GM10248 (cell line): ENCODE measurements around the gene SORCS3.

Source experiments
- CTCF ChIA-PET: fragments of 300-600 bp; sonication (Branson Sonifier 250); formaldehyde crosslinking; extraction: SDS; loops from one replicate; lab custom pipeline; 2021; ENCODE audit warnings: antibody characterized with exemption; lab: Yijun Ruan, JAX
- POLR2A ChIA-PET: fragments of 350-650 bp; sonication (Branson Sonifier 250); formaldehyde crosslinking; extraction: SDS; loops from one replicate; lab custom pipeline; 2020; ENCODE audit warnings: antibody characterized with exemption; lab: Yijun Ruan, JAX
- DNase-seq: peaks from one replicate; pipeline ENCODE4 v3.0.0; 2012; ENCODE audit errors: extremely low spot score
- TF ChIP-seq, protein P1 (sequence below): IDR thresholded peaks from 2 replicates; pipeline ENCODE4 v1.5.1; 2012; ENCODE audit warnings: mild to moderate bottlenecking, low read depth; ENCODE audit errors: extremely low read depth, missing control alignments, control extremely low read depth

The SORCS3 gene

DNA sequence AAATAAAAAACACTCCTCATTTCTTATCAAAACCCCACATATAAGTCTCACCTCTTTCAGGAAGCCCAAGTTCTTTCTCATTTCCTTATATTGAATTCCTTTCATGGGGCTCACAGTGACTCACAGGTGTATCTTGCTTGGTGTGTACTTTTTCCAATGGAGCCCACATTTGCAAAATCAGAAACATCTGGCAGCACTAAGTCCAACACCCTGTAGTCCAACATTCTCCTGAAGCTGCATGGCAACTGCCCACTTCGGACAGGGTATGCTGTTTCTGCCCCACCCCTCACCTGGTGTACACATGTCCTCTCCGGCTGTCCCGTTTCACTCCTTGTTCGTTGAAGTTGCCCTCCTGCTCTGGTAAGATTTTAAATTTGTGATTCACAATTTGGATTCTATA, 544.1 kb downstream of the SORCS3 start:
- ChIA-PET POLR2A (no interaction called here), CTCF (no interaction called here)

DNA sequence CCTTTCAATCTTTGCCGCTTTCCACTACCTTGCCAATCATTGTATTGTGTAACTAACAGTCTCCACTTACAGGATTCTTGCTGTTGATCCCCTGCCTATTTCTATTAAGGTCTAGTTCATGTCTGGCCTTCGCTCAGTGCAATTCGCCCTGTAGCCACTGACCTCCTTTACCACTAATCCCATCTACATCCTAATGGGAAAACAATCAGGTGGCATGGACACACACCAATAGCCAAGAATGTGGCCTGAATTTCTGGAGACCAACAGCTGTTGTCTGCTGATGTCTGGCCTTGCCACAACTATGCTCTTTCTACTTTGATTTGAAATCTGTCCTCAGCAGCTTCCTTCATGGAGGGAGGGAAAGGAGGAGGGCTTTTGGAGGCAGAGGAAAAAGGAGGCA, 546.2 kb downstream of the SORCS3 start:
- TF ChIP-seq, protein P1, sequence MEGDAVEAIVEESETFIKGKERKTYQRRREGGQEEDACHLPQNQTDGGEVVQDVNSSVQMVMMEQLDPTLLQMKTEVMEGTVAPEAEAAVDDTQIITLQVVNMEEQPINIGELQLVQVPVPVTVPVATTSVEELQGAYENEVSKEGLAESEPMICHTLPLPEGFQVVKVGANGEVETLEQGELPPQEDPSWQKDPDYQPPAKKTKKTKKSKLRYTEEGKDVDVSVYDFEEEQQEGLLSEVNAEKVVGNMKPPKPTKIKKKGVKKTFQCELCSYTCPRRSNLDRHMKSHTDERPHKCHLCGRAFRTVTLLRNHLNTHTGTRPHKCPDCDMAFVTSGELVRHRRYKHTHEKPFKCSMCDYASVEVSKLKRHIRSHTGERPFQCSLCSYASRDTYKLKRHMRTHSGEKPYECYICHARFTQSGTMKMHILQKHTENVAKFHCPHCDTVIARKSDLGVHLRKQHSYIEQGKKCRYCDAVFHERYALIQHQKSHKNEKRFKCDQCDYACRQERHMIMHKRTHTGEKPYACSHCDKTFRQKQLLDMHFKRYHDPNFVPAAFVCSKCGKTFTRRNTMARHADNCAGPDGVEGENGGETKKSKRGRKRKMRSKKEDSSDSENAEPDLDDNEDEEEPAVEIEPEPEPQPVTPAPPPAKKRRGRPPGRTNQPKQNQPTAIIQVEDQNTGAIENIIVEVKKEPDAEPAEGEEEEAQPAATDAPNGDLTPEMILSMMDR, result no peak
- CTCF ChIA-PET, result no interaction called here

More for the DNA sequence above, 544.1 kb downstream of the SORCS3 start:
- no peak for DNase-seq
- TF ChIP-seq, protein P1, result no peak

DNA sequence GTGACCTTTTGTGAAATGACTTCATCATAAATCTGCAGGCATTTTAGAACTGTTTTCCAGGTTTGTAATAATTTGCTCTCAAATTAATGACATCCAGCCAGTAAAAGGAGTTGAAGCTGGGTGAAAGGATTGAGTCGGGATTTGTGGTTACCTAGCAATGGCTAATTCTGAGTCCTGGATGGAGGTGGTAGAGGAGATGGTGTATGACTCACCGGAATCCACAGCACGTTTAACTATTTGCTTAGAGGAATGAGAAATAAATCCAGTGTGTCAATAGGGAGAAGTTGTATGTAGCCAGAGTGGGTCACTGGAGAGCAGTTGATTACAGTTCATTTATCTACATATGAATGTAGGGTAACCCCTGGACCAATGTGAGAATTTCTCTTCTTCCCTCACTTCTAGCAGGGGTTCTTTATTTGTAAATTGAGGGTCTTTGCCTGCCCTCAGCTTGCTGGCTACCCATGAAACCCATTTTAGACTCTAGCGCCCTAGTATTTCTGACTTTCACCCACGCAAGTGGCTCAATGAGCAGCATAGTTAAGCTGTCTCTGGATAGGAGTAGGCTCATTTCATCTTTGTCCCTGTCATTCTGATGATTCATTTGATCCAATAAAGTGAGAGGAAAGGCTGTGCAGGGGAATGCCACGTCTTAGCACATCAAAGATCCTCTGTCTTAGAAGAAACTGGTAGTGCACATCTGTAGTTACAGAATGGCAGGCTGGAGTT, 547.8 kb downstream of the SORCS3 start:
- ChIA-PET CTCF (no interaction called here), POLR2A (no interaction called here)
- TF ChIP-seq, protein P1, result no peak
- DNase-seq, result no peak

More for the DNA sequence above, 546.2 kb downstream of the SORCS3 start:
- DNase-seq, result no peak
- POLR2A ChIA-PET, result no interaction called here

DNA sequence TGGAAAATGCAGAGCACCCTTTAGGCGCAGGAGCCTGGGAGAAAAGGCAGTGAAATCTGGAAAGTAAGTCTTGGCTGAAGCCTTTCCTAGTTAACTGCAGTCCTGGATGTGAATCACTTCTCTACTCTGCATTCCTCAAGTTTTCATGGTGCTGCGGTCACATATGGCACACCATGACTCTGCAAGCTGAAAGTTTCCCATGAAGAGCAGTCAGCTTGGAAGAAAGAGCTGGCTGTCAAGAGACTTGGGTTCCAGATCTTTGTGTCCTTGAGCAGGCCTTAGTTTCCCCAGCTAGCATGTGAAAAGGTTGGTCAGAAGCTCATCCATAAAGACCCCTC, 548.3 kb downstream of the SORCS3 start:
- TF ChIP-seq, protein P1, result no peak
- ChIA-PET CTCF (no interaction called here), POLR2A (no interaction called here)
- no peak for DNase-seq

DNA sequence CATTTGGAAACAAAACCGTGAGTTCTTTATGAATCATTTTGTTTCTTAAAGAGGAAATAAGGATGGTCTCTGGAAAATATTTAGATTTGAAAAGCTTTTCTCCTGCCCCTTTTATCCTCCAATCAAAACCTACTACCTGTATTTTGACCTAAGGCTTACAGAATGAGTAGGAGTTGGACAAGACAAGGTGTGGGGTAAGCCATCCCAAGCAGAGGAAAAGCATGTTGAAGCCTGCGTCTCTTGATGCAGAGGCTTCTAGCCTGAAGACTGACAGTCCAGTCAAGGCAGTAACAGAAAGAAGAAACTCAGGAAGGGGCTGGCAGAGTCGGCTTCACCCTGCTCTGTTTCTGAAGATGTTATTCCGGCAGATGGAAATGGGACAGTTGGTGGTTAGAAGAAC, 551.1 kb downstream of the SORCS3 start:
- TF ChIP-seq, protein P1, result no peak
- POLR2A ChIA-PET, result no interaction called here

DNA sequence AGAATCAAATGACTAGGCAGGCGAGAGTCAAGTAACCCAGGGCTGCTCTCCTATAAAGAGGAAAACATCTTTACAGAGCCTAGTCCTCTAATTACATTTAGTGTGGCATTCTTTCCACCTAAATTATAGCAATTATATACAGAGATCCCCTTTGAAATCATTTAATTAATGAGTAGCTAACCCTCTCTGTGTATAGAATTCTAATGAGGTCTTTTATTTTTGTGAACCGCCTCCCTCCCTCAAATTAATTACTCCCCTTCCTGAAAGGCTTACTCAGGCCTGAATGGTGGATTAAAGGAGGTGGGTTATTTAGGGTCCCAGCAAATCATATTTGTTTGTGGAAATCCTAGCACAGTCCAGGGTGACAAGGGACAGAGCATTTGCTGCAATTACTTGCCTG, 551.8 kb downstream of the SORCS3 start:
- POLR2A ChIA-PET, result no interaction called here
- DNase-seq, result no peak
- CTCF ChIA-PET, result no interaction called here
- TF ChIP-seq, protein P1, result no peak

More for the DNA sequence above, 551.1 kb downstream of the SORCS3 start:
- CTCF ChIA-PET, result no interaction called here
- no peak for DNase-seq
